Activated CD8-positive, alpha-beta memory T cell treated with anti-CD3 and anti-CD28 coated beads for 24 hours (primary cell): ENCODE measurements around the gene UCK2.
"Not testable (repeated sequence)": the region's sequence is repeated elsewhere in the genome, so short reads cannot be mapped to it uniquely, and the experiment has no call there.

Experiments used
- DNase-seq: peaks from one replicate; pipeline ENCODE4 v3.0.0-alpha.2; 2020

UCK2 gene

GRCh38 chr1:165827268-165828102, at the start of gene UCK2:
UCK2 (plus strand) TSS chr1:165827614; CDS start chr1:165827834, 220 bp downstream.
- DNase-seq: peak; percentile 92

GRCh38 chr1:165778197-165778596, 49.2 kb upstream of the UCK2 start:
- DNase-seq: not testable (repeated sequence)

GRCh38 chr1:165783519-165783918, 43.9 kb upstream of the UCK2 start:
- not testable (repeated sequence) for DNase-seq

- no peak for DNase-seq
Measured at GRCh38 chr1:165787741-165788140, 39.7 kb upstream of the UCK2 start.

- DNase-seq: no peak
Measured at GRCh38 chr1:165793951-165794350, 33.5 kb upstream of the UCK2 start.

- DNase-seq: no peak
Measured at GRCh38 chr1:165795894-165796293, 31.5 kb upstream of the UCK2 start.

GRCh38 chr1:165799387-165799786, 28.0 kb upstream of the UCK2 start:
- DNase-seq: no peak

- DNase-seq: not testable (repeated sequence)
Measured at GRCh38 chr1:165804513-165804912, 22.9 kb upstream of the UCK2 start.

- no peak for DNase-seq
Measured at GRCh38 chr1:165807613-165808012, 19.8 kb upstream of the UCK2 start.

GRCh38 chr1:165815725-165816124, 11.7 kb upstream of the UCK2 start:
- no peak for DNase-seq

GRCh38 chr1:165816157-165816556, 11.3 kb upstream of the UCK2 start:
- no peak for DNase-seq

GRCh38 chr1:165816826-165817497, 10.5 kb upstream of the UCK2 start:
- no peak for DNase-seq

GRCh38 chr1:165823552-165824268, 3.7 kb upstream of the UCK2 start:
- no peak for DNase-seq

- no peak for DNase-seq
Measured at GRCh38 chr1:165824269-165824643, 3.2 kb upstream of the UCK2 start.

GRCh38 chr1:165826565-165827267, 698 bp upstream of the UCK2 start:
- no peak for DNase-seq

GRCh38 chr1:165828103-165828668, 772 bp downstream of the UCK2 start:
- DNase-seq: peak; percentile 89

GRCh38 chr1:165828669-165829329, 1.4 kb downstream of the UCK2 start:
- peak; percentile 76 for DNase-seq

GRCh38 chr1:165829888-165830287, 2.5 kb downstream of the UCK2 start:
- no peak for DNase-seq

- no peak for DNase-seq
Measured at GRCh38 chr1:165831146-165831545, 3.7 kb downstream of the UCK2 start.

- no peak for DNase-seq
Measured at GRCh38 chr1:165832902-165833301, 5.5 kb downstream of the UCK2 start.

- DNase-seq: no peak
Measured at GRCh38 chr1:165833358-165833757, 5.9 kb downstream of the UCK2 start.

GRCh38 chr1:165834229-165834628, 6.8 kb downstream of the UCK2 start:
- DNase-seq: no peak
